GM19240 (cell line): Measurements from ENCODE around the gene HOXB5.

ENCODE experiments used
- DNase-seq: peaks from one replicate; pipeline ENCODE4 v3.0.0; 2011; ENCODE audit warnings: low spot score; ENCODE audit not compliant: insufficient read length

Gene HOXB5

GRCh38 chr17:48549914-48550501 is 43.6 kb downstream of the HOXB5 start:
- DNase-seq = no peak

DNA sequence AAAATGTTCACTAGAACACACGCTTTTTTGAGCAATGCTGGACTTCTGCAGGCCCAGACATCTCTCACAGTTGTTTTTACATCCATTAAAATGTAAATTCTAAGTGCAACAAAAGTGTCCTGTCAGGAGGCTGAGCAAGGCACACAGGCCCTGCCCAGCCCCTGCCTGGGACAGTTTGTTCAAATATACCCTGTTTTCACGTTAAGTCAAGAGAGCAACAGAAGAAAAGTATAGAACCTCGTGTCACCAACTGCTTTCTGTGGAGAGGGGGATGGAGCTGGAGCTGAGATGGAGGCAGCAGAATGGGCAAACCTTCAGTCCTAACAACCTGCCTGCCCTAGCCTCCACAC is 44.3 kb downstream of the HOXB5 start:
- no peak for DNase-seq

GRCh38 chr17:48548523-48549280 is 44.9 kb downstream of the HOXB5 start:
- DNase-seq = no peak

DNA sequence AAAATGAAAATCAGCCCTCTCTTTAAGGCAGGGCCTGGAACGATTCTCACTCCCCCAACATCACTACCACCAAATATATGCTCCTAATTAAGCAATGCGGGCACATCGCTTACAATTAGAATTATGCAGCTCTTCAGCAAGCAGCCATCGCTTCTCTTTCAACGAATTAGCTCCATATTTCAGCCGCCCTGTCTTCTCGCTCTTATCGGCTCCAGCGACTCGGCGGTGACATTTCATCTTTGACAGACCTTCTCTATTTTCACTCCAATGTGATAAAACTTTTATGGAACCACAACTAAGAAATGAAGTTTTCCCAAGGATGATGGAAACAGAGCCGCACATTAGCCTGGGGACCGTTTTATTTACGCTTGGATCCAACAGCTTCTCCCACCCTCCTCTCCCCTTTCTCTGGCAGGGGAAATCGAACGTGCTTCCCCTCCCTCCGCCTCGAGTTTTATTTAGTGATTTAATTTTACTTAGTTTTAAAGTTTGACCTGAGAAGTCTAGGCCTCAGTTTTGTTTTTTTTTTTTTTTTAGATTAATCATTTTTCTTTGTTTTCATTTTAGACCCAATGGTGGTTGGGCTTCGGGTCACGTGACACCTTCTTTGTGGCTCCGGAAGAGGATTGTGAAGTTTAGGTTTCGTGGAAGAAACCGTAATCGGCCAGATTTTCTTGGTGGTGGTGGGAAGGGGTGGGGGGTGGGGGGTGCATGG is 45.6 kb downstream of the HOXB5 start:
- DNase-seq = no peak

DNA sequence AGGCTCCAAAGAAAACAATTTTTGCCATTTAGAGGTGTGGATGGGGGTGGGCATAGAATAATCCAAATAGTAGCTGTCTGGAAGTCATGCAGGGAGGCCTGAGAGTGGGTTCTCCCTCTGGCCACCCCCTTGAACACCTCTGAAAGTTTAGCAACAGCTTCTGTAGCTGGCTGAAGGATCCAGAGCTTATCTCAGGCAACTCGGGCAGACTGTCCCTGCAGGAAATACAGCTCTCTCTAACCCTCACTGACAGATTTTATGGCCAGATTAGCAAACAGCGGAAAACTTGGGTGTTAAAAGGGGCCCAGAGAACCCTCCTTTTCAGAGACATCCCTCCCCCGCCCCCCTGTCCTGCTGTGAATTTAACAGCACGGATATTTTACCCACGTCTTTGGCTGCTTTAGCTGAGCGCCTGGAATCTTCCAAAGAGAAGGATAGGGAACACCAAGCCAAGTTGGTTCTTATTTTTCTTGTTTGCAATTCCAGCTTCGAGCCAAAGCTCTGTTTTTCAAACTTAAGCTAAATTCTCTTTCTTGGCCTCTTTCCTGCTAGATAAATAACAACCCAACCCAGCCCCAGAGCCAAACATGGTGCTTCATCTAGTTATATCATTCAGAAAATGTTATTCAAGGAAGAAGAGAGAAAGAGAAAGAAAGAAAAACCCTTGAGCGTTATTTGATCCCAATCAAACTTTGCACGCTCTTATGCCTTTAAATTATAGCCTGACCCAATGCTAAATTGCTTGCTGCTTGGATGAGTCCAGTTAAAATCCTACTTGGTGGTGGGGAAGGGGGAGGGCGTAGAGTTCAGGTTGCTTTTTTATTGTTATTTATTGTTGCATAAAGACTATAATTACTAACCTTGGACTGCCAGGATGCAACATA is 46.4 kb downstream of the HOXB5 start:
- DNase-seq = no peak

GRCh38 chr17:48546137-48546923 is 47.2 kb downstream of the HOXB5 start:
- no peak for DNase-seq

- no peak for DNase-seq
Observed at GRCh38 chr17:48545539-48545938, 48.0 kb downstream of the HOXB5 start.

GRCh38 chr17:48545022-48545375 is 48.6 kb downstream of the HOXB5 start, which contains the start of gene HOXB2:
Gene HOXB2, minus strand, starts transcription at chr17:48545109. Its CDS starts 198 bp downstream, at chr17:48544911.
- no peak for DNase-seq

DNA sequence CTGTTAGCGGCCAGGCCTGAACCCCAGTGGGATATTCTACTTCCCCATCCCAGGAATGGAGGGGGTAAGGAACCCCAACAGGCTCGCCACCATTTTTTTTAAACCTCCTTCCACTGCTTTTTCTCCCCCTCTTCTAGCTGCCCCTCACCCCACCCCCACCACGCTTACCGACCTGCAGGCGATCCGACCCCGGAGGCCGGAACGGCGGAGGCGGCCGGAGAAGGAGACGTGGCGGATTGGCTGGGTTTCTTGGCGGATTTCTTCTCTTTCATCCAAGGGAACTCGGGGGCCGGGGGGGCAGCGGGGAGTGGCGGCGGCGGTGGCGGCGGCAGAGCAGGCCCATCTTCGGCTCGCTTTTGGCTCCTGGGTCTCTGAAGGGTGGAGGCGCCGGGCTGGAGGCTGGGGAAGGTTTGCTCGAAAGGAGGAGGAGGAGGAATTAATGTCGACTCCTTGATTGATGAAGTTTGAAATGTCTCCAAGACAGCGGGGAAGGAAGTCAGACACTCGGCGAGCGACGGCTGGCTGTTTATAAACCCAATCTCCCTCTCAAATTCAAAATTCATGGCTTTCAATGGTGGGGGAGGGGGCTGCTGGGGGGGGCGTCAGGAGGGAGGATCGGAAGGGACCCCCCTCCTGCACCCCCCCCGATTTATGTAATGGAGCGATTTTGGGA is 49.1 kb downstream of the HOXB5 start:
- DNase-seq = no peak

GRCh38 chr17:48543854-48544348 is 49.7 kb downstream of the HOXB5 start:
- no peak for DNase-seq

GRCh38 chr17:48543107-48543853 is 50.3 kb downstream of the HOXB5 start:
- DNase-seq = no peak

- DNase-seq = no peak
Observed at GRCh38 chr17:48542698-48543106, 50.9 kb downstream of the HOXB5 start.

DNA sequence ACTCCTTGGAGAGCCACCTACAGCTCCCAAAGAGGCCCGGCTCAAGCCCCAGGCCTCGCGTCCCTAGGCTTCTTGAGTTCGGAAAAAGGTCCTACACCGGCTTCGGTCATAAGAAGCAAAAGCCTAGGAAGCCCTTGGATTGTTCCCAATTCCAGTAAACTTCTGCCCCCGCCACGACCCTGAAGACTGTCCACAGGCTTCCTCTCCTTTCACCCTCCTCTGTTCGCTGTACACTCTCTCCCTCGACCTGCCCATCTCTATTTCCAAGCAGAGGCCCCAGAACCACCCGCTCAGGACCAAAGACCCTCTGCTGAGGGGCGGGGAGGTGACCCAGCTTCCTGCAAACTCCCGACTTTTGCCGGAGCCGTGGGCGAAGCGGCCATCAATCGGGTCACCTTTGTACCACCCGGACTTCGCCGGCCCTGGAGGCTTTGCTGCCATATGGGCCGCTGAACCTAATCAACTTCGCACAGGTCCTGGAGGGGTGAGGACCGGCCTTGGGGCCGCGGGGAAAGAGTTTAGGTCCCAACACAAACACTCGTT is 51.4 kb downstream of the HOXB5 start:
- no peak for DNase-seq

GRCh38 chr17:48541577-48542113 is 51.9 kb downstream of the HOXB5 start:
- no peak for DNase-seq
